Measurements from ENCODE around the gene ARHGAP4. TPM values are rescaled to one million over a fixed set of nuclear protein-coding genes. Genes with fewer than 3 reads are reported as not detected.

The ARHGAP4 gene
- total RNA-seq, 4 donors from 2014 or later = 23.6 to 211 (median 57.6) TPM

- H3K36me3 ChIP-seq = no peaks in the 10 kb centered on the region
- no peaks in the 10 kb centered on the region for H3K9me3 ChIP-seq
- no peaks in the 10 kb centered on the region for H3K27me3 ChIP-seq
- H3K27ac ChIP-seq = no peak overlapping the region
- no peak for DNase-seq
- H3K4me3 ChIP-seq = no peak overlapping the region
- no peaks in the 10 kb centered on the region for H3K4me1 ChIP-seq
- TF ChIP-seq CTCF (IDR thresholded peaks at IDR 0.05) (no peak), POLR2A (IDR thresholded peaks at IDR 0.05) (no peak)
These were observed 62.6 kb downstream of the ARHGAP4 start for GRCh38 chrX:153863251-153863991.

DNA sequence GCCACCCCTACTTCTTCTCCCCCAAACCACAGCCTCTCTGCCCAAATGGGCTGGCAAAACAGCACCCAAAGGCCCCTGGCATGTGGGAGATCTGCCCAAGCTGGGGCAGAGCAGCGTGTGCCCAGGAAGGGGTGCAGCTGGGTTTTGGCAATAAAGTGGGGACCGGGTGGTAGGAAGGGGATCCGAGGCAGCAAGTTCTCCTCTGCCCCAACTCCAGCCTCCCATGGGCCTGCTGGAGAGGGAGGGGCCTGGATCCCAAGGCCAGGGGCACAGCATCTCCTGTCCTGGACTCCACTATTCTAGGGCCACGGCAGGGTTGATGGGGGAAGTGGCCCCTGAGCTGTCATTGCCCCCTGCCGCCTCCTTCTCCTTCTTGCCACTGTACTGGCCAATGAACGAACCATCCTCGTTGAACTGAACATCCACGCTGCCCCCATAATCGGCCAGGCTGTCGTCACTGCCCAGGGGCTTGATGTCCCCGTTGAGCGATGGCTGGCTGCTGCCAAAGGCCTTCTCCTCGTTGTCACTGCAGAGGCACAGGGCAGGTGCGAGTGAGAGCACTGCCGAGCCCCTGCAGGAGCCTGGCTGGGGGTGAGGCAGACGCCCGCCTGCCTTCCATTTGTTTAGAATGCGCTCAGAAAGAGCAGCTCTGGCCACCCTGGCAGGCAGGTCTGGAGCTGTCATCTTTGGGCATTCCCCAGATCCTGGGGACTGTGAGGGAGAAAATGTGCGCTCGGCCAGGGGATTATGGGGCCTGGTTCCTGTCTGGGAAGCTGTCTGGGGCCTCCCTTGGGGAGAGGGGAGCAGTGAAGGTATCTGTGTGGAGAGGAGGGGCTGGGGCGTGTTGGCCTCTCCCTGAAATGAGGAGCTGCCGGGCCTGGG is 63.5 kb downstream of the ARHGAP4 start:
- H3K27ac ChIP-seq = no peak overlapping the region
- H3K4me3 ChIP-seq = no peak overlapping the region
- H3K36me3 ChIP-seq = no peaks in the 10 kb centered on the region
- no peak for DNase-seq
- no peaks in the 10 kb centered on the region for H3K4me1 ChIP-seq
- H3K9me3 ChIP-seq = no peaks in the 10 kb centered on the region
- no peaks in the 10 kb centered on the region for H3K27me3 ChIP-seq
- no peak for TF ChIP-seq CTCF (IDR thresholded peaks at IDR 0.05)
- no peak for TF ChIP-seq POLR2A (IDR thresholded peaks at IDR 0.05)

GRCh38 chrX:153861733-153862310 is 64.2 kb downstream of the ARHGAP4 start:
- Histone ChIP-seq H3K27ac (no peak overlapping the region), H3K4me3 (no peak overlapping the region), H3K36me3 (no peaks in the 10 kb centered on the region), H3K27me3 (no peaks in the 10 kb centered on the region), H3K9me3 (no peaks in the 10 kb centered on the region), H3K4me1 (no peaks in the 10 kb centered on the region)
- TF ChIP-seq CTCF (IDR thresholded peaks at IDR 0.05) (no peak), POLR2A (IDR thresholded peaks at IDR 0.05) (no peak)
- DNase-seq = no peak

GRCh38 chrX:153861151-153861550 is 64.9 kb downstream of the ARHGAP4 start:
- Histone ChIP-seq H3K4me3 (no peak overlapping the region), H3K4me1 (no peaks in the 10 kb centered on the region), H3K27me3 (no peaks in the 10 kb centered on the region), H3K36me3 (no peaks in the 10 kb centered on the region), H3K9me3 (no peaks in the 10 kb centered on the region), H3K27ac (no peak overlapping the region)
- DNase-seq = no peak
- TF ChIP-seq POLR2A (IDR thresholded peaks at IDR 0.05) (no peak), CTCF (IDR thresholded peaks at IDR 0.05) (no peak)

Other genes with a start within 250 kb of the ARHGAP4 start
- gene SLC6A8, start 238.3 kb downstream of the ARHGAP4 start, total RNA-seq = 100 to 1,000 TPM in 3 of 4 donors, 10 to 100 TPM in 1; 36.3 to 562 (median 146) TPM
- 100 to 1,000 TPM in 2 of 4 donors, 10 to 100 TPM in 2; 45.4 to 148 (median 101) TPM for gene BCAP31, start 201.9 kb downstream of the ARHGAP4 start, total RNA-seq
- 10 to 100 TPM; 14.9 to 94.2 (median 68.0) TPM for gene ABCD1, start 201.4 kb downstream of the ARHGAP4 start, total RNA-seq
- gene PLXNB3, start 162.0 kb downstream of the ARHGAP4 start, total RNA-seq = 10 to 100 TPM in 1 of 4 donors, 1 to 10 TPM in 3; 2.7 to 25.6 (median 7.6) TPM
- gene SRPK3, start 145.2 kb downstream of the ARHGAP4 start, total RNA-seq = 1 to 10 TPM in 1 of 4 donors, not detected in 3; 1.7 TPM
- gene IDH3G, start 131.9 kb downstream of the ARHGAP4 start, total RNA-seq = 100 to 1,000 TPM; 108 to 153 (median 126) TPM
- gene SSR4, start 131.6 kb downstream of the ARHGAP4 start, total RNA-seq = 100 to 1,000 TPM in 1 of 4 donors, 10 to 100 TPM in 3; 90.0 to 113 (median 96.4) TPM
- gene PDZD4, start 95.7 kb downstream of the ARHGAP4 start, total RNA-seq = 1 to 10 TPM; 1.2 to 8.3 (median 2.4) TPM
- 1 to 10 TPM; 1.8 to 7.4 (median 4.6) TPM for gene L1CAM, start 40.1 kb downstream of the ARHGAP4 start, total RNA-seq
- 1 to 10 TPM in 2 of 4 donors, under 1 TPM in 2; 0.53 to 5.0 (median 1.1) TPM for gene AVPR2, start 21.6 kb downstream of the ARHGAP4 start, total RNA-seq
- gene NAA10, start 8.8 kb upstream of the ARHGAP4 start, total RNA-seq = 100 to 1,000 TPM in 1 of 4 donors, 10 to 100 TPM in 3; 32.9 to 118 (median 54.1) TPM
- 10 to 100 TPM in 2 of 4 donors, 1 to 10 TPM in 2; 4.9 to 13.3 (median 9.4) TPM for gene RENBP, start 18.4 kb upstream of the ARHGAP4 start, total RNA-seq
- gene HCFC1, start 45.6 kb upstream of the ARHGAP4 start, total RNA-seq = 10 to 100 TPM; 44.1 to 70.6 (median 55.6) TPM
- 10 to 100 TPM; 10.7 to 32.6 (median 12.8) TPM for gene TMEM187, start 46.5 kb upstream of the ARHGAP4 start, total RNA-seq
- 100 to 1,000 TPM; 111 to 150 (median 122) TPM for gene IRAK1, start 93.6 kb upstream of the ARHGAP4 start, total RNA-seq
- gene MECP2, start 171.5 kb upstream of the ARHGAP4 start, total RNA-seq = 100 to 1,000 TPM in 1 of 4 donors, 10 to 100 TPM in 3; 39.8 to 147 (median 55.4) TPM
- gene OPN1LW, start 218.0 kb upstream of the ARHGAP4 start, total RNA-seq = not detected

All from Peyer's patch (tissue), 4 donors.